ENCODE measurements around the gene TGM6. TPM values are rescaled to one million over a fixed set of nuclear protein-coding genes. Genes with fewer than 3 reads are reported as not detected.

Gene TGM6
- not detected in 2 replicates for total RNA-seq (2014; rRNA removed; shearing (Covaris generic))

GRCh38 chr20:2380601-2381000, at the start of gene TGM6:
Gene TGM6, plus strand, starts transcription at chr20:2380901. Its CDS starts 68 bp downstream, at chr20:2380969.

DNA sequence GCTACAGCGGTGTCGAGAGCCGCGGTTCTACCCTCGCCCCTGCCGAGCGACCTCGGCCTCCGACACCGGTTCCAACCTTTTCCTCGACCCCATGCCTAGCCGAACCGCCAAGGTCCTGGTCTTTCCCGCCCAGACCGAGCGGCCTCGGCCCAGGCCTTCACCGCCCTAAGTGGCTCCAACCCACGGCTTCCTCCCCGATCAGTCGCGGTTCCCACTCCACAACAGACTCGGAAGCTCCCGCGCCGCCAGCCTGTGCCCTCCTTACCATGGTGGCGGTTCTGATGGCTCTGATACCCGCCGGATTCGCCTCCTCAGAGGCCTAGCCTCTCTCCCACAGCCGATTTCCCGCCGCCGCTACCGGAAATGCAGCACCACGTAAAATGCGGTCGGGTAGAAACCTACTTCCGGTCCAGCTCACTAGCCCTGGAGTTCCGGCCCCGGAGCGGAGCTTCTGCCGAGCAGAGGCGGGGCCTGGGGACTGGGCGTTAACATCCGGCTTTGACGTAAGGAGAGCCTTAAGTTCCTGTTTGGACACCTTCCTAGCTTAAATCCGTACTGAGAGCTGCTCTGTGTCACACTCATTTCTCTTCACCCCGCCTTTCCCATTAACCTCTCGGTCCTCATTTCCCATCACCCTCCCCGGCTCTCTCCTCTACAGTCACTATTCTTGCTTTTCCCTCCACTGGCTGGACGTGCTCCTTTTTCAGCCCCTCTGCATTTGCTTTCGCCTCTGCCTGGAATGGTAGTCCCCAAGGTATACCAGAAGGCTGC, 89.9 kb downstream of the TGM6 start, which contains the start of gene SNRPB:
TSS of gene SNRPB (minus strand) at position 367 of the 771 bp plus-strand sequence. CDS start at position 268, 99 bp downstream.

Small RNA genes lying within 50 kb of the gene (small RNA-seq; reads per million reads assigned to genes)
- not detected for gene RF00019

Other genes with a start within 250 kb of the TGM6 start
- not detected in 2 replicates for gene TGM3, start 84.9 kb upstream of the TGM6 start, total RNA-seq (2014; rRNA removed; shearing (Covaris generic))
- gene SNRPB, start 89.9 kb downstream of the TGM6 start, total RNA-seq (2014; rRNA removed; shearing (Covaris generic)) = 613 and 654 TPM in 2 replicates
- 13.9 and 18.5 TPM in 2 replicates for gene ZNF343, start 128.0 kb downstream of the TGM6 start, total RNA-seq (2014; rRNA removed; shearing (Covaris generic))
- not detected in 2 replicates for gene TMC2, start 155.7 kb downstream of the TGM6 start, total RNA-seq (2014; rRNA removed; shearing (Covaris generic))

Measured in A375 (cell line).